ENCODE results near the gene EHMT2. TPM values are rescaled to one million over a fixed set of nuclear protein-coding genes. Genes with fewer than 3 reads are reported as not detected.
"Not testable (repeated sequence)": the region's sequence is repeated elsewhere in the genome, so short reads cannot be mapped to it uniquely, and the experiment has no call there.

The EHMT2 gene
- total RNA-seq: 25.7 and 28.0 TPM in 2 replicates

DNA sequence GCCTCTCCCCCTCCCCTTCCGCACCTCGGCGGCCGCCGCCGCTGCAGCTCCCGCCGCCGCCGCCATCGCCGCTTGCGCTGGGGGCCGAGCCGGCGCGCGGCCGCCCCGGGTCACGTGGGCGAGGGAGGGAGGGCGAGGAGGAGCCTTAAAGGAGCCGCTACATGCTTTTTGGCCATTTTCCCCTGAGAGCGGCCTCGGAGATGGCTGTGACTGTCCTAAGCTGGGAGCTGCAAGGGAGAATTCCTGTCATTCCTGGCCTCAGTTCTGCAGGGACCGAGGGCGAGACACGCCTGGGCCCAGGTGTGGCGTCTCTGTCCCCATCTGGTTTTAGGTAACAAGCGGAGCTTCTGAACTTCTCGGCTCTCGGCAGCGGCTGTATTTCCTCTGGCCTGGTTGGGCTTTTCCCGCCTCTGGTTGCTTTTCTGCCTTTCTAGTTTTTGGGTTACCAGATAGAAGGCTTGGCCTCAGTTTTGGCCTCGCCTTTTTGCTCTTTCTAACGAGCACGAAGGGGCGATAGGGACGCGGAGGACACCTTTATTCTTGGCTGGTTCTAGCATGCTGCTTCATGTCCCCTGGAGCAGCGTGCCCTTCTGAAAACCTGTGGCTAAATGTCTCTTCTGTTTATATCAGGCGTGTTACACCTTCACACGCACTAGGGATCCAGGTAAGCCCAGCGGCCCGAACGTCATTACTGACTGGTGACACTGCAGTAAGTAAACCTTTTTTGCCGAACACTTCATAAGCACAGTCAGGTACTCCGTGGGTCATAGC is at the start of gene EHMT2:
EHMT2 (minus strand) TSS at position 87 of the 771 bp plus-strand sequence; CDS start at position 66, 21 bp downstream.
- peak; percentile 77 to 82 for DNase-seq (ENCODE audit: low read depth in 2 of 2)

GRCh38 chr6:31947070-31947675 is 49.7 kb upstream of the EHMT2 start:
- no peak for DNase-seq (ENCODE audit: low read depth in 2 of 2)

GRCh38 chr6:31946370-31946885 is 48.9 kb upstream of the EHMT2 start:
- no peak for DNase-seq (ENCODE audit: low read depth in 2 of 2)

GRCh38 chr6:31945507-31946369 is 48.2 kb upstream of the EHMT2 start, which contains the start of gene CFB:
Gene CFB, plus strand, starts transcription at chr6:31946095. Its CDS starts 127 bp downstream, at chr6:31946222.
- peak; percentile 26 to 84 for DNase-seq (ENCODE audit: low read depth in 2 of 2)

DNA sequence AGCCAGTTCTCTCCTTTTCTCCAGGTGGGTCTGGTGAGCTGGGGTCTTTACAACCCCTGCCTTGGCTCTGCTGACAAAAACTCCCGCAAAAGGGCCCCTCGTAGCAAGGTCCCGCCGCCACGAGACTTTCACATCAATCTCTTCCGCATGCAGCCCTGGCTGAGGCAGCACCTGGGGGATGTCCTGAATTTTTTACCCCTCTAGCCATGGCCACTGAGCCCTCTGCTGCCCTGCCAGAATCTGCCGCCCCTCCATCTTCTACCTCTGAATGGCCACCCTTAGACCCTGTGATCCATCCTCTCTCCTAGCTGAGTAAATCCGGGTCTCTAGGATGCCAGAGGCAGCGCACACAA is 47.6 kb upstream of the EHMT2 start:
- DNase-seq (ENCODE audit: low read depth in 2 of 2): no peak

- no peak for DNase-seq (ENCODE audit: low read depth in 2 of 2)
Measured at GRCh38 chr6:31943742-31944141, 46.2 kb upstream of the EHMT2 start.

DNA sequence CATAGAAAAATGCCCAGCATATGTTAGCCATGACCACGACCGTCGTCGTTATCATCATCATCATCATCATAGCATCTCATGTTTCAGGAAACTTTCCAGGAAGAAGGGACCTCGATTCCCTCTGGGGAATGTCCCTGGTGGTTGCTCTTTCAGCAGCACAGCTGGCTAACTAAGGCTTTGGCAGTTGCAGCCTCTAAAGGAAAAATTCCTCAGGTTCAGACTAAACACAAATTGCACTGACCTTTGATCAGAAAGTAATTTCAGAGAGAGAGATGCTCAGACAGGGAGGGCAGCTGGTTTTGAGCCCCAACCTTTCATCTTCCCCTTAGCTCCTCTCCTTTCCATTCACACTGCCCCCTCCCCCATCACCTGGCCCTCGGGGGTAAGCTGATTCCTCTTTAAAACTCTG is 42.8 kb upstream of the EHMT2 start:
- DNase-seq (ENCODE audit: low read depth in 2 of 2): peak in 1 of 2 donors; percentile 16

GRCh38 chr6:31935823-31936222 is 38.3 kb upstream of the EHMT2 start:
- no peak for DNase-seq (ENCODE audit: low read depth in 2 of 2)

DNA sequence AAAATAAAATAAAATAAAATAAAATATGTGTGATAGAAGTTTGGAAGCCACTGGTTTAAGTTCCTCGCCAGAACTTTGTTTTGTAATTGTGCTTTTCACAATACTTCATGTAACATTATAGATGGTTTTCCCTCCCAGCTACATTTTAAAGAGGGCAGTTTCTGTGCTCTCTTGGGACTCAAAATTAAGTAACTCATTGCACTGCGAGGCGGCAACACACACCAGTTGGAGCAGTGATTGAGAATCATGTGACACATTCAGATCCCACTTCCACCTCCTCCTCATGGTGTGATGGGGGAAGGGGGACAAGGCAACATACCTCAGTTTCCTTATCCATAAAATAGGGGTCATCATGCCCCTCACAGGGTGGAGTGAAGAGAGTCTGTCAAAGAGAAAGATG is 37.5 kb upstream of the EHMT2 start:
- DNase-seq (ENCODE audit: low read depth in 2 of 2): no peak

DNA sequence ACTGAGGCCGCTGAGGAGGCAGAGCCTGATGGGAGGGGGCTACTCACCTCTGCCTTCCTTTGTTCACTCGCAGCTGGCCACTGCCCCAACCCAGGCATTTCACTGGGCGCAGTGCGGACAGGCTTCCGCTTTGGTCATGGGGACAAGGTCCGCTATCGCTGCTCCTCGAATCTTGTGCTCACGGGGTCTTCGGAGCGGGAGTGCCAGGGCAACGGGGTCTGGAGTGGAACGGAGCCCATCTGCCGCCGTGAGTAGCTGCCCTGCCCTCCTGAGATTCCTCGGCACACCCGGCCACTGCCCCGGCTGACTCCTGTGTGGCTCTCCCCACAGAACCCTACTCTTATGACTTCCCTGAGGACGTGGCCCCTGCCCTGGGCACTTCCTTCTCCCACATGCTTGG is 36.0 kb upstream of the EHMT2 start:
- no peak for DNase-seq (ENCODE audit: low read depth in 2 of 2)

GRCh38 chr6:31932137-31932536 is 34.6 kb upstream of the EHMT2 start:
- not testable (repeated sequence) for DNase-seq (ENCODE audit: low read depth in 2 of 2)

DNA sequence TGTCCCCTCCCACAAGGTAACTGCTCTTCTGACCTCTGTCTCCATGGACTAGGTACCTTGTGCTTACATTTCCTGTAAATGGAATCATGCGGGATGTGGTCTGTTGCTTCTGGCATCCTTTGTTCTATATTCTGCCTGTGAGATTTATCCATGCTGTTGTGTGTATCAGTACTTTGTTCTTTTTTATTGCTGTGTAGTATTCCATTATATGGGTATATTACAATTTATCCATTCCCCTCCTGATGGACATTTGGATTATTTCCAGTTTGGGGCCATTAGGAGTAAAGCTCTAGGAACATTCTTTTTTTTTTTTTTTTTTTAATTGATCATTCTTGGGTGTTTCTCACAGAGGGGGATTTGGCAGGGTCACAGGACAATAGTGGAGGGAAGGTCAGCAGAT is 33.5 kb upstream of the EHMT2 start:
- no peak for DNase-seq (ENCODE audit: low read depth in 2 of 2)

GRCh38 chr6:31928672-31928939 is 31.1 kb upstream of the EHMT2 start:
- DNase-seq (ENCODE audit: low read depth in 2 of 2): no peak

- DNase-seq (ENCODE audit: low read depth in 2 of 2): no peak
Measured at GRCh38 chr6:31927863-31928671, 30.6 kb upstream of the EHMT2 start.

- no peak for DNase-seq (ENCODE audit: low read depth in 2 of 2)
Measured at GRCh38 chr6:31927242-31927862, 29.9 kb upstream of the EHMT2 start, which contains the start of gene C2. Gene C2, plus strand, starts transcription at chr6:31927717. Its CDS starts 36 bp downstream, at chr6:31927753.

- DNase-seq (ENCODE audit: low read depth in 2 of 2): peak in 1 of 2 donors; percentile 14
Measured at GRCh38 chr6:31922942-31923341, 25.4 kb upstream of the EHMT2 start.

- DNase-seq (ENCODE audit: low read depth in 2 of 2): no peak
Measured at GRCh38 chr6:31920811-31921210, 23.3 kb upstream of the EHMT2 start.

GRCh38 chr6:31919624-31920303 is 22.3 kb upstream of the EHMT2 start:
- DNase-seq (ENCODE audit: low read depth in 2 of 2): no peak

DNA sequence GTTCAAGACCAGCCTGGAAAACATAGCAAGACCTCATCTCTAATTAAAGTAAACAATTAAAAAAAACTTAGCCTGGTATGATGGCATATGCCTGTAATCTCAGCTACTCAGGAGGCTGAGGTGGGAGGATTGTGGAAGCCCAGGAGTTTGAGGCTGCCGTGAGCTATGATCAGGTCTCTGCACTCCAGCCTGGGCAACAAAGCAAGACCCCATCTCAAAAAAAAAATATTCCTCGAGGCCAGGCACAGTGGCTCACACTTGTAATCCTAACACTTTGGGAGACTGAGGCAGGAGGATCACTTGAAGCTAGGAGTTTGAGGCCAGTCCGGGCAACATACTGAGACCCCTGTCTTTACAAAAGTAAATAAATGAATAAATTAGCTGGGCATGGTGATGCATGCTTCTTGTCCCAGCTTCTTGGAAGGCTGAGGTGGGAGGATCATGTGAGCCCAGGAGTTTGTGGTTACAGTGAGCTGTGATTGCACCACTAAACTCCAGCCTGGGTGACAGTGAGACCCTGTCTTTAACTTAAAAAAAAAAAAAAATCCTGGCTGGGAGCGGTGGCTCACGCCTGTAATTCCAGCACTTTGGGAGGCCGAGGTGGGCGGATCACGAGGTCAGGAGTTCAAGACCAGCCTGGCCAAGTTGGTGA is 20.7 kb upstream of the EHMT2 start:
- DNase-seq (ENCODE audit: low read depth in 2 of 2): no peak

- DNase-seq (ENCODE audit: low read depth in 2 of 2): no peak
Measured at GRCh38 chr6:31915756-31916155, 18.3 kb upstream of the EHMT2 start.
